Esophagus mucosa (tissue), 1 donor: ENCODE data around the gene PFDN1. TPM values are rescaled to one million over a fixed set of nuclear protein-coding genes. Genes with fewer than 3 reads are reported as not detected.

Source experiments
- ATAC-seq: fragments of 200-7000 bp; cut with Tn5 transposase; one replicate; pipeline ENCODE4 v1.9.1; 2020
- total RNA-seq: library from RNA; stranded (reverse); gene quantifications from one replicate; pipeline ENCODE4 v1.2.4, GENCODE V29; 2023
- donor health status: DM: yes; HTN: yes; CAD: no.

Gene PFDN1
- total RNA-seq, 1 donor from 2014 or later: 33.5 TPM

GRCh38 chr5:140328036-140328764 is 25.3 kb upstream of the PFDN1 start:
- no peak for ATAC-seq

- no peak for ATAC-seq
Measured at GRCh38 chr5:140327589-140327988, 24.7 kb upstream of the PFDN1 start.

- ATAC-seq: no peak
Measured at GRCh38 chr5:140325486-140325885, 22.6 kb upstream of the PFDN1 start.

DNA sequence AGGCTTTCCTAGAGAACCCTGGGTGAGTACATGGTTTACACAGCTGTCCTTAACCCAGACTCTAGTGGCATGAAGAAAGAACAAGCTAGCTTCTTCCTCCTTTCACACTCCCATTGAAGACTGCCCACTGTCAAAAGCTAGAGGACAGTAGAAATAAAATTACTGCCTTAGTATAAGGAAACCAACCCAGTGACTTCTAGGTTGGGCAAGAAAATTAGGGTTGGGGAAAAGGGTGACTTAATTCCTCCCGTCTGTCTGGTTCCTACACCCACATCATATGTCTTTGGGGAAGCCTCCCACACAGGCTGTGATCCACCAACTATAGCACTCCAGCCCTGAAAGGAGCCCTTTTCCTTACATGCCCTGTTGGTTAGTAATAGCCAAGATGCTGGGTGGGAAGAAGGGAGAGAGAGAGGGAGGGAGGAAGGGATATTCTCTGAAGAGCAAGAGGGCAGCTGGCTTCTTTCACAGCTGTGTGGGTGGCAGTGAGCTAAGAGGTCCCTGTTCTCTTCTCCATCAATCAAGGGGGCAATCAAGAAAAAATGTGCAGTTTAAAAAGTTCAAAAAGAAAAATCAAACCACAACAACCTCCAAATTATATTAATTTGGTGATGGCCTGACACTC is 21.8 kb upstream of the PFDN1 start:
- ATAC-seq: peak; percentile 35

GRCh38 chr5:140324041-140324600 is 21.2 kb upstream of the PFDN1 start:
- no peak for ATAC-seq

DNA sequence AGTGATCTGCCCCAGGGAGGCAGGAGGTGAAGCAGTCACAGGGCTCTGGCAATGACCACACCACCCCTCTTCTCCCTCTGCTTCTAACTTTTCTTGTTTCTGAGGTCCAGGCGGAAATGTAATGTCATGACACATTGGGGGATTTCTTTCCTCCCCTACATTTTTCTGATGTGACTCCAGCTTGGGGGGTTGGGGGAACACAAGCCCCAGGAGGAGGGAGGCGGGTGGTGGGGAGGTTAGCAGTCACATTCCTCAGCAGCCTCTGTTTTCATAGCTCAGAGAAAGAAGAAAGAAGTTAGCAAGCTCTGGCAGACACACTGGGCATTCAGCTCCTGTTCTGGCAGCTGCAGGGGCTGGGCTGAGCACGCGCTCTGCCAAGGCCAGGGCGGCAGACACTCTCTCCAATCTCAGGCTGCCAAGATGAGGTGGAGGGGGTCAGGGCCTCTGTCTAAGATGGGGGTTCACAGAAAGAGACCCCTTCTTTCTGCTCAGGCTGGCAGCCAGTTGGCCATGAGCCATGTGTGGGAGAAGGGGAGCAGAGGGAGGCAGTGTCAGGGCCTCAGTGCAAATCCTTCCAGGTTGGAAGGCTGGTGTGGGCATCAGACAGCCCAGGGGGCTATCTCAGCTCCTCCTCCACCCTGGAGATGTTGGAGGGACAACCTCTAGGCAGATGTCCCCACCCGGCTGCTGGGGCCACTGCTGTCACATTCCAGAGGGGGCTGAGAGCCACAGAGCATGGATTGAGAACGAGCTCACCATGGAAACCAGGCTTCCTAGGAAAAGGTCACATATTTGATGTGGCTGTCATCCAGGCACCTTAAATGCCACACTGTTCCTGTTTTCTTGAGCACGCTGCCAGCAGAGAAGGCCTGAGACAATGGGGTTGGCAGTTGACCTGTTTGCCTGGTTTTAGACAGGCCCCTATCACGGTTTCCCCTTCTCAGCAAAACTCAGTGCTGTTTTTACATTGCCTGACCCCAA is 20.1 kb upstream of the PFDN1 start:
- peak; percentile 49 for ATAC-seq

- peak; percentile 68 for ATAC-seq
Measured at GRCh38 chr5:140321796-140322195, 18.9 kb upstream of the PFDN1 start.

DNA sequence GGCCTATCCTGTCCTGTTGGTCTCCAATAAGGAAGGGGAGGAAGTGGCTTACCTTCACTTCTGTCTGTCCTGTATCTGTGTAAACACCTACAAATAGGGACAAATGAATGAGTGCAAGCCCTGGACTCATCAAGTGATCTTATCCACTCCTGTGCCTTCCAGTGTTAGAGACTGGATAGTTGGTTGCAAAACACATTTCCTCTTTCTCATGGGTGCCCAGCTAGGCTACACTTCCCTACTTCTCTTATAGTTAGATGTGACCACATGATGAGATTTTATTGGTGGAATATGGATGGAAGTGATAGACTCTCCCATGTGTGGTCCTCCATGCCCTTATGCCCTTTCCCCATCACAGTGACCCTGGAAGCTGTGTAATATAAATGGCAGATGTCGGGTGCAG is 16.9 kb upstream of the PFDN1 start:
- no peak for ATAC-seq

GRCh38 chr5:140318792-140319191 is 15.9 kb upstream of the PFDN1 start:
- ATAC-seq: peak; percentile 45

DNA sequence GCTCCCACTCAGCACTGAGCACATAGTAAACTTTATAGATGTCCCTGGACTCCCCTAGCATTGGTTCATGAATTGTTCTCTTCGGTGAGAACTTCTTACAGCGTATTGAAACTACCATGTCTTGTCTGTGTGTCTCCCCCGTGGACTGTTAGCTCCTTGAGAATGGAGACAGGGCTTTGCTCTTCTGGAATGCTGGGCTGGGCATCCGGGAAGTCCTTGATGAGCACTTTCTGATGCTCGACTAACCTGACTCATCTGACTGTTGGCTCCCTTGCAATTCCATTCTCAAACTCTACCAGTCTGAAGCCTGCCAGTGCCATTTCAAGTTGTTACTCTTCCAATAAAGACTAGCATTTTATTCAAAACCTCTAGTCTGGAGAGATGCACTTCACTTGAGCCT is 15.0 kb upstream of the PFDN1 start:
- peak; percentile 57 for ATAC-seq

- ATAC-seq: no peak
Measured at GRCh38 chr5:140312791-140313189, 9.9 kb upstream of the PFDN1 start.

DNA sequence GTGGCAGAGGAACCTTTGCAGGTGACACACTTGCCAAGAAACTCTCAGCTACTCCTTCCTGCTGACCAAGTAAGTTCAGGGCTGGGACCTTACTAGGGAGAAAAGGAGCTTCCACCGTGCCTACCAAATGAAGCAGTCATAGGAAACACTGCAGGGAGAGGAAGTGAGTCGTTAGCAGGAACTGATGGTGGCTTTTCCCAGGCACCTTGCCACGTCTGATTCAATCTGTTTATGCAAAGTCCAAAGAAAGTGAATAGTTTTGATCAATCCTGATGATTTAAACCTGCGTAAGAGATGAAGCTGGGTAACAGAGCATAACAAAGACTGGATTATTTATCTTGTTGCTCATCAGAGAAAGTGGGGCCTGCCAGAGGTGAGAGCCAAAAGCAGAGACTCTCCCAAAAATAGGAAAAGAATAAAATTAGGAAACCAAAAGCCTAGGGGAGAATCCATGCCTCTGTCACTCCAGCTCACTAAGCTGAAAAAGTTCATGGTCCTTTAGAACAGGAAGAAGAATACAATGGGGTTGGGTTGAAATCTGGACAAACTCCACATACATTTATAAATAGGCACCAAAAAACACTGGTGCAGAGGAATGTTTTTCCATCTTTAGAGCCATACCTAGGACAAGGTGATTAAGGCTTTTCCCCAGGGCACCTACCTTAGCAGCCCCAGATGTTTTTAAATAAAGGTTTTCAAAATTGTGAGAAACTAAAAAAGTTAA is 9.3 kb upstream of the PFDN1 start:
- ATAC-seq: peak; percentile 95

- ATAC-seq: peak; percentile 63
Measured at GRCh38 chr5:140311011-140311467, 8.1 kb upstream of the PFDN1 start.

DNA sequence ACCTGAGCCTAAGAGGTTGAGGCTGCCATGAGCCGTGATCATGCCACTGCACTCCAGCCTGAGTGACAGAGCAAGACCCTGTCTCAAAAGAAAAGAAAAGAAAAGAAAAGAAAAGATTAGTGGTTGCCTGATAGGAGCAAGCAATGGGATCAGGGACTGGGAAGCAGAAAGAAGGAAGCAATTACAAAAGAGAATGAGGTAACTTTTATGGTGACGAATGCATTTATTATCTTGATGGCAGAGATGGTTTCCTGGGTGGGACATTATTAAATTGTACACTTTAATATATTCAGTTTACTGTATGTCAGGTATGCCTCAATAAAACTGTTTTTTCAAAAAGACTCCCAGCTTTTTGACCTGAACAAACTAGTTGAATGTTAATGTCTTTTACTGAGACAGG is 7.5 kb upstream of the PFDN1 start:
- ATAC-seq: no peak

DNA sequence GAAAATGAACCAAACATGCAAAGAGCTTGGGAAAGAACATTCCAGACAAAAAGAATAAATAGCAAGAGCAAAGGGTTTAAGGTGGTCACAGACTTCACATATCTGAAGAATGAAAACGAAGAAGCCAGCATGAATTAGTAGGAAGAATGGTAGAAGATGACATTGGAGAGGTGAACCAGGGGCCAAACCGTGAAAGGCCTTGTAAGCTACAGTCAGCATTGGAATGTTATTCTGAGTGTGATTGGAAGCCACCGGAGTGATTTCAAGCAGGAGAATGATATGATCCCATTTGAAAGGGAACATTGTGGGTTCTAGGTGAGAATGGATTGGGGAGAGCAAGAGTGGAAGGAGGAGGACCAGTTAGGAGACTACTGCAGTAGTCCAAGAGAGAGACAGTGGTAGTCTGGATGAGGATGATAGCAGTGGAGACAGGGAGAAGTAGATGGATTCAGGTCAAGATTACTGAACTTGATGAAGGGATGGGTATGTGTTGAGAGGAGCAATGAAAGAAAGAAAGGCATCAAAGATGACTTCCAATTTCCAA is 6.9 kb upstream of the PFDN1 start:
- ATAC-seq: no peak

DNA sequence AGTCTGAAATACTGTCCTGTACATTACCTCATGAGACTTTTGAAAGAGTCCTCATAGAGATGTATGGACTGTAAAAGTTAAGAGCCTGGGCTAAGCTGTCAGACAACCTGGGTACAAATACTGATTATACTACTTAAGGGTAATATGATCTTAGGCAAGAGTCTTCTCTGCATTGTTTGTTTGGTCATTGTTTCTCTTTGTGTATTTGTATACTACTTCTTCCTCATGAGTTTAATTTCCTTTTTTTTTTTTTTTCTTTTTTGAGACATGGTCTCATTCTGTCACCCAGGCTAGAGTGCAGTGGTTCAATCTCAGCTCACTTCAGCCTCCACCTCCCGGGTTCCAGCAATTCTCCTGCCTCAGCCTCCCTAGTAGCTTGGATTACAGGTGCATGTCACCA is 2.6 kb upstream of the PFDN1 start:
- no peak for ATAC-seq

DNA sequence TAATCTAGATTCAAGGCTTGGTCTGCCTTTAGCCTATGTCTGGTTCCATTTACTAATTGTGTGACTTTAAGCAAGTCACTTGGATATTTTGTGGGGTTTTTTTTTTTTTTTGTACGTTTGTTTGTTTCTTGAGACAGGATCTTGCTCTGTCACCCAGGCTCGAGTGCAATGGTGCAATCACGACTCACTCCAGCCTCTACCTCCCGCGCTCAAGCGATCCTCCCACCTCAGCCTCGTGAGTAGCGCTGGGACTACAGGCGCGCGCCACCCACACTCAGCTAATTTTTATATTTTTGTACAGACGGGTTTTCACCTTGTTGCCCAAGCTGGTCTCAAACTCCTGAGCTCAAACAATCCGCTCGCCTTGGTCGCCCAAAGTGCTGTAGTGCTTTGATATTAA is 1.1 kb upstream of the PFDN1 start:
- ATAC-seq: no peak

DNA sequence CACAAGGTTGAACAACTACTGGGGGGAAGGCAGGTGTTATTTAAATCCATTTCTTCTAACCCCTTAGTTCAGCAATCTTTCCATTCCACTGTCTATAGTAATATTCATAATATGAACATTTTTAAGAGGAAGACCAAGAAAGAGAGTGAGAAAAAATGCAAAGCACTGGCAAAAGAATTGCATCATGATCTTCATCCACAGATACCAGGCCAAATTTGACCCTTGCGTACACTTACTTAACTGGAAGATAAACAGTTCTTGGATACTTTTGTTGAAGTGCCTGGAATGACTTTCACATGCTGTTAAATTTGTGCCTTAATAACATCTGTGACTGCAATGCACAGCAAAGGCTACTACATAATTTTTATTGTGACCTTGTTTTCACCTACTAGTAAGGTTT is 1.8 kb downstream of the PFDN1 start:
- ATAC-seq: no peak

DNA sequence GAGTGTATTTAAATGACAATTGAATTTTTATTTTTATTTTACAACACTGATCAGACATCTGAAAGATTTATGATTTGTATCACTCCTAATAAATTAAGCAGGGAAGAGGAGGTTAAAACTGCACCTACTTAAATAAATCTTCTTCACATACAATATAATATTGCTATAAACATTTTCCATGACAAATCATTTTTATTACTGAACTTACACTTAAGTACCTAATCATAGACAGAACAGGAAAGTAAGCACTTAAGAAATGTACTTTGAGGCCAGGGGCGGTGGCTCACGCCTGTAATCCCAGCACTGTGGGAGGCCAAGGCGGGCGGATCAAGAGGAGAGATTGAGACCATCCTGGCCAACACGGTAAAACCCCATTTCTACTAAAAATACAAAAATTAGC is 3.8 kb downstream of the PFDN1 start:
- no peak for ATAC-seq

GRCh38 chr5:140298183-140298601 is 4.7 kb downstream of the PFDN1 start:
- no peak for ATAC-seq

- no peak for ATAC-seq
Measured at GRCh38 chr5:140297283-140297682, 5.6 kb downstream of the PFDN1 start.

GRCh38 chr5:140296289-140296688 is 6.6 kb downstream of the PFDN1 start:
- ATAC-seq: no peak
